B cell (primary cell): Measurements from ENCODE around the gene MREG. TPM values are rescaled to one million over a fixed set of nuclear protein-coding genes. Genes with fewer than 3 reads are reported as not detected.
A peak's percentile ranks its signal among the peaks of the same experiment; 100 is the strongest.

Experiments
- ATAC-seq: fragments of 200-7000 bp; cut with Tn5 transposase; one replicate; pipeline ENCODE4 v1.10.0; 2021; ENCODE audit warnings: low read depth, mild to moderate bottlenecking, moderate number of reproducible peaks, moderate library complexity
- CTCF ChIA-PET: fragments of 350-600 bp; sonication (Branson Sonifier 250); formaldehyde crosslinking; loops from one replicate; lab custom pipeline; 2021; ENCODE audit warnings: antibody characterized with exemption, inconsistent platforms; lab: Charles Lee
- POLR2A ChIA-PET: fragments of 350-600 bp; sonication (Branson Sonifier 250); formaldehyde crosslinking; loops from one replicate; lab custom pipeline; 2021; ENCODE audit warnings: antibody characterized with exemption; lab: Charles Lee
- DNase-seq: peaks from one replicate; pipeline ENCODE4 v3.0.0; 2013
- H2AFZ ChIP-seq: 2 replicates; pipeline ENCODE4 v1.6.1; 2012; ENCODE audit warnings: mild to moderate bottlenecking, low read depth, low read length; ENCODE audit not compliant: insufficient read depth, poor library complexity, severe bottlenecking
- H3K27ac ChIP-seq, 2 donors: 1 replicate in 1 of 2; 2 replicates in 1 of 2; pipeline ENCODE4 v1.5.1; 2012 to 2013; ENCODE audit warnings: low read length in 2 of 2, mild to moderate bottlenecking in 2 of 2, moderate library complexity in 1 of 2
- H3K27me3 ChIP-seq, 4 experiments: fragments of 200-600 bp in 1 of 4; sonication (generic) in 1 of 4; replicated peaks in 1 of 4; 1 replicate in 2 of 4; 2 replicates in 2 of 4; pipeline versions ENCODE4 v1.6.1 to v1.7.0; 2013 to 2016; ENCODE audit warnings: low read length in 3 of 4, mild to moderate bottlenecking in 2 of 4, mixed read lengths in 1 of 4, moderate library complexity in 1 of 4; ENCODE audit not compliant: insufficient read depth in 4 of 4, control insufficient read depth in 3 of 4; ENCODE audit errors: control extremely low read depth in 1 of 4
- H3K36me3 ChIP-seq, 2 experiments: replicated peaks in 1 of 2; 1 replicate in 1 of 2; 2 replicates in 1 of 2; pipeline versions ENCODE4 v1.6.1 to v1.7.1; 2013; ENCODE audit warnings: low read length in 1 of 2; ENCODE audit not compliant: insufficient read depth in 2 of 2, control insufficient read depth in 1 of 2; ENCODE audit errors: control extremely low read depth in 1 of 2, extremely low read depth in 1 of 2
- H3K4me1 ChIP-seq, 2 donors: fragments of 200-600 bp in 1 of 2; sonication (generic) in 1 of 2; 1 replicate in 1 of 2; 2 replicates in 1 of 2; pipeline versions ENCODE4 v1.5.1 to v1.6.1; 2013 to 2017; ENCODE audit warnings: low read length in 2 of 2; ENCODE audit not compliant: control insufficient read depth in 2 of 2, insufficient read depth in 2 of 2
- H3K4me2 ChIP-seq: replicated peaks from 2 replicates; pipeline ENCODE3; 2012; ENCODE audit warnings: mild to moderate bottlenecking, low read depth, low read length; ENCODE audit not compliant: poor library complexity, severe bottlenecking
- H3K4me3 ChIP-seq, 5 experiments: fragments of 200-600 bp in 1 of 5; sonication (generic) in 1 of 5; 1 replicate in 3 of 5; 2 replicates in 2 of 5; pipeline versions ENCODE4 v1.5.1 to v1.7.0; 2011 to 2016; ENCODE audit warnings: low read length in 4 of 5, mild to moderate bottlenecking in 4 of 5, low read depth in 2 of 5, control low read depth in 1 of 5, moderate library complexity in 1 of 5; ENCODE audit not compliant: insufficient read depth in 1 of 5; ENCODE audit errors: control extremely low read depth in 1 of 5, extremely low read depth in 1 of 5
- H3K79me2 ChIP-seq: fragments of 200-600 bp; sonication (generic); one replicate; pipeline ENCODE4 v1.6.0; 2016; ENCODE audit warnings: low read length; ENCODE audit not compliant: control insufficient read depth, insufficient read depth
- H3K9ac ChIP-seq: fragments of 200-600 bp; sonication (generic); 2 replicates; pipeline ENCODE4 v1.6.1; 2017; ENCODE audit warnings: mild to moderate bottlenecking, low read length, moderate library complexity
- H3K9me3 ChIP-seq, 3 donors: one replicate each; pipeline versions ENCODE4 v1.6.1 to v1.7.1; 2013; ENCODE audit warnings: low read length in 2 of 3; ENCODE audit not compliant: control insufficient read depth in 2 of 3, insufficient read depth in 1 of 3; ENCODE audit errors: control extremely low read depth in 1 of 3
- H4K20me1 ChIP-seq: 2 replicates; pipeline ENCODE4 v1.6.0; 2012; ENCODE audit warnings: mild to moderate bottlenecking, low read length; ENCODE audit not compliant: insufficient read depth, control insufficient read depth, poor library complexity, severe bottlenecking
- H3K27ac Mint-ChIP-seq: one replicate; pipeline ENCODE4 v1.8.0; 2021; ENCODE audit warnings: mixed read lengths
- H3K27me3 Mint-ChIP-seq: one replicate; pipeline ENCODE4 v1.8.0; 2021; ENCODE audit warnings: mixed read lengths
- H3K4me1 Mint-ChIP-seq: one replicate; pipeline ENCODE4 v1.8.0; 2021; ENCODE audit warnings: mixed read lengths
- H3K4me3 Mint-ChIP-seq: one replicate; pipeline ENCODE4 v1.8.0; 2021; ENCODE audit warnings: mixed read lengths
- H3K9me3 Mint-ChIP-seq: one replicate; pipeline ENCODE4 v1.8.0; 2022; ENCODE audit warnings: mixed read lengths; ENCODE audit not compliant: insufficient read depth
- CTCF ChIP-seq: fragments of 200-600 bp; IDR thresholded peaks from one replicate; pipeline ENCODE4 v1.8.0; 2022; ENCODE audit warnings: antibody characterized with exemption, mild to moderate bottlenecking
- EZH2 ChIP-seq: IDR thresholded peaks from 2 replicates; pipeline ENCODE4 v1.6.1; 2012; ENCODE audit warnings: borderline replicate concordance, low read depth, mild to moderate bottlenecking, moderate library complexity, low read length; ENCODE audit not compliant: insufficient read depth, poor library complexity, severe bottlenecking
- WGBS: methylation state at CpG from one replicate; pipeline ENCODE4 v1.1.5; 2013; ENCODE audit warnings: missing lambda C conversion rate; ENCODE audit not compliant: insufficient coverage; 5-methylcytosine and 5-hydroxymethylcytosine counted together
- intact Hi-C: fragments of 100-400 bp; cut with micrococcal nuclease; formaldehyde crosslinking; loops from one replicate; pipeline ENCODE4 v1.10.0; 2022
- polyA plus RNA-seq: library from polyadenylated mRNA; depleted of rRNA; stranded (reverse); fragments of >200 nt; gene quantifications from 2 replicates; pipeline ENCODE4 v1.2.3, GENCODE V29; 2012
- total RNA-seq, 2 donors: library from RNA; stranded (reverse); fragments of 120-200 nt in 1 of 2; gene quantifications; 1 replicate in 1 of 2; 2 replicates in 1 of 2; pipeline versions ENCODE4 v1.2.3 to v1.2.4, GENCODE V29; 2013 to 2022

Gene MREG
- total and polyA plus RNA-seq, 2 donors (not counting 1 experiment from before 2014, with no cell fraction given), result 2.1 to 5.7 TPM

GRCh38 chr2:215910180-215910579 is 103.2 kb downstream of the MREG start:
- H3K4me2 ChIP-seq, result no peak overlapping the region
- H2AFZ ChIP-seq, result no peak overlapping the region
- no peak overlapping the region for H3K27ac ChIP-seq
- no peaks in the 10 kb centered on the region for H4K20me1 ChIP-seq
- Mint-ChIP-seq H3K27ac (no peak overlapping the region), H3K27me3 (peaks cover 24% of the 10 kb centered on the region), H3K4me3 (no peak overlapping the region), H3K9me3 (no peaks in the 10 kb centered on the region), H3K4me1 (no peaks in the 10 kb centered on the region)
- no peaks in the 10 kb centered on the region for H3K9me3 ChIP-seq
- TF ChIP-seq CTCF (no peak), EZH2 (no peak)
- ATAC-seq (no peak), DNase-seq (no peak)
- ChIA-PET POLR2A (no interaction called here), CTCF (no interaction called here)
- no peak overlapping the region for H3K4me3 ChIP-seq
- no peaks in the 10 kb centered on the region for H3K36me3 ChIP-seq
- H3K9ac ChIP-seq, result no peak overlapping the region
- no peaks in the 10 kb centered on the region for H3K79me2 ChIP-seq
- intact Hi-C loops, result no loop called here
- H3K4me1 ChIP-seq, result no peaks in the 10 kb centered on the region
- H3K27me3 ChIP-seq, result no peaks in the 10 kb centered on the region

- Histone ChIP-seq H3K27ac (no peak overlapping the region), H3K79me2 (no peaks in the 10 kb centered on the region), H3K4me1 (no peaks in the 10 kb centered on the region), H3K9ac (no peak overlapping the region), H3K4me3 (no peak overlapping the region), H3K9me3 (no peaks in the 10 kb centered on the region), H3K27me3 (no peaks in the 10 kb centered on the region), H4K20me1 (no peaks in the 10 kb centered on the region), H3K4me2 (no peak overlapping the region), H3K36me3 (no peaks in the 10 kb centered on the region), H2AFZ (no peak overlapping the region)
- 95% methylated on average over 9 of the region's 9 CpGs for WGBS
- Mint-ChIP-seq H3K27me3 (peaks cover 30% of the 10 kb centered on the region), H3K9me3 (no peaks in the 10 kb centered on the region), H3K4me3 (no peak overlapping the region), H3K27ac (no peak overlapping the region), H3K4me1 (no peaks in the 10 kb centered on the region)
- ATAC-seq (peak; percentile 43), DNase-seq (peak; percentile 29)
- POLR2A ChIA-PET, result no interaction called here
- TF ChIP-seq CTCF, result no peak
- no peak for TF ChIP-seq EZH2
- CTCF ChIA-PET, result no interaction called here
- intact Hi-C loops, result no loop called here
Measured at GRCh38 chr2:215907147-215907546, 106.2 kb downstream of the MREG start.
